ENCODE measurements around the gene SYPL1. TPM values are rescaled to one million over a fixed set of nuclear protein-coding genes. Genes with fewer than 3 reads are reported as not detected.

The SYPL1 gene
- total RNA-seq, 4 donors from 2014 or later: 83.6 to 135 (median 90.8) TPM

DNA sequence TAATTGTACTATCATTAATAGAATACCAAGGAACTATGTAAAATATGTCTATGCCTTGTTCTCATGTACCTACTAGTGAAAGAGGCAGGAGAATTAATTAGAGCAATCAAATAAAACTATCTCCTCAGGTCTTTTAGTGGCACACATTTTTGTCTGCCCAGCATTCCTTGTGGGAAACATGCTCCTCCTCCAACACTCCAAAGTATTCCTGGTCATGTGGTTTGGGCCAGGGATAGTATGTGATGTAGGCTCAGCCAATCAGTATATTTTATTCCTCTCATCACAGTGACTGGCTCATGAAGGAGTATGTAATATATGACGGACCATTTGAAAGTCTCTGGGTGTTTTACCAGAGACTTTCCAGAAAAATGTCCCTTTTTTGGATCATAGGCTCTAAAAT, 16.7 kb upstream of the SYPL1 start:
- WGBS: 87% methylated on average over 1 of the region's 1 CpG
- Histone ChIP-seq H3K27me3 (no peaks in the 10 kb centered on the region), H3K4me3 (no peak overlapping the region), H3K4me1 (peaks cover 0 to 28% (median 17%) of the 10 kb centered on the region in 4 donors), H3K27ac (replicated peaks in 1 of 4) (no peak overlapping the region), H3K9me3 (no peaks in the 10 kb centered on the region), H3K36me3 (no peaks in the 10 kb centered on the region)
- intact Hi-C loops (cut with DNase I): no loop called here
- DNase-seq (ENCODE audit: extremely low spot score): no peak
- TF ChIP-seq POLR2AphosphoS5 (IDR thresholded peaks at IDR 0.05) (no peak), POLR2A (IDR thresholded peaks at IDR 0.05; ENCODE audit: low read depth) (no peak)

DNA sequence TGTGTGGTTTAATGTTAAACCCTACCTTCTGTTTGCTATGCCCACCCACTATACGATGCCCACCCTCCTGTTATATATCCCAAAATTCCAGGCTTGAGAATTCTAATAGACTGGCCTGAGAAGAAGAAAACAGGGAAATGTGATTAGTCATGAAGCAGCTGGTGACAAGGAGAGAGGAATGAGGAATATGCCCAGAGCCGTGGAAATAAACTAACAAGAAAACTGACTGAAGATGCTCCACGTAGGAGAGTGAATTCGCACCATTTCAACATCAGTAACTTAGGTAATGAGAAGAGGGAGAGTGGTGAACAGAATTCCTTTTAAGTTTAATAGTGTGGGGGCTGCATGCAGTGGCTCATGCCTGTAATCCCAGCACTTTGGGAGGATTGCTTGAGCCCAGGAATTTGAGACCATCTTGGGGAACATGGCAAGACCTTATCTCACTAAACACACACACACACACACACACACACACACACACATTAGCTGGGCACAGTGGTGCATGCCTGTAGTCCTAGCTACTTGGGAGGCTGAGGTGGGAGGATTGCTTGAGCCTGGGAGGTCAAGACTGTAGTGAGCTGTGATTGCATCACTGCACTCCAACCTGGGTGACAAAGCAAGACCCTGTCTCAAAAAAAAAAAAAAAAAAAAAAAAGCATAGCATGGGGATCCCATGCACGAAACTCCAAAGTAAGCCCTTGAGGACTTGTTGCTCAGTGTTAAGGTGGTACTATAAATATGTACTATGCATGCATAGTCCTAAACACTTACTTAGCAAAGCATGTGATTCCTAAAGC, 16.1 kb upstream of the SYPL1 start:
- no peak for DNase-seq (ENCODE audit: extremely low spot score)
- WGBS: 75% methylated on average over 5 of the region's 5 CpGs
- Histone ChIP-seq H3K9me3 (no peaks in the 10 kb centered on the region), H3K36me3 (no peaks in the 10 kb centered on the region), H3K4me3 (no peak overlapping the region), H3K27me3 (no peaks in the 10 kb centered on the region), H3K4me1 (peaks cover 0 to 28% (median 17%) of the 10 kb centered on the region in 4 donors), H3K27ac (replicated peaks in 1 of 4) (no peak overlapping the region)
- TF ChIP-seq EP300 (IDR thresholded peaks at IDR 0.05): no peak
- TF ChIP-seq POLR2AphosphoS5 (IDR thresholded peaks at IDR 0.05): no peak
- TF ChIP-seq, protein P1, sequence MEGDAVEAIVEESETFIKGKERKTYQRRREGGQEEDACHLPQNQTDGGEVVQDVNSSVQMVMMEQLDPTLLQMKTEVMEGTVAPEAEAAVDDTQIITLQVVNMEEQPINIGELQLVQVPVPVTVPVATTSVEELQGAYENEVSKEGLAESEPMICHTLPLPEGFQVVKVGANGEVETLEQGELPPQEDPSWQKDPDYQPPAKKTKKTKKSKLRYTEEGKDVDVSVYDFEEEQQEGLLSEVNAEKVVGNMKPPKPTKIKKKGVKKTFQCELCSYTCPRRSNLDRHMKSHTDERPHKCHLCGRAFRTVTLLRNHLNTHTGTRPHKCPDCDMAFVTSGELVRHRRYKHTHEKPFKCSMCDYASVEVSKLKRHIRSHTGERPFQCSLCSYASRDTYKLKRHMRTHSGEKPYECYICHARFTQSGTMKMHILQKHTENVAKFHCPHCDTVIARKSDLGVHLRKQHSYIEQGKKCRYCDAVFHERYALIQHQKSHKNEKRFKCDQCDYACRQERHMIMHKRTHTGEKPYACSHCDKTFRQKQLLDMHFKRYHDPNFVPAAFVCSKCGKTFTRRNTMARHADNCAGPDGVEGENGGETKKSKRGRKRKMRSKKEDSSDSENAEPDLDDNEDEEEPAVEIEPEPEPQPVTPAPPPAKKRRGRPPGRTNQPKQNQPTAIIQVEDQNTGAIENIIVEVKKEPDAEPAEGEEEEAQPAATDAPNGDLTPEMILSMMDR (IDR thresholded peaks at IDR 0.05): no peak
- TF ChIP-seq POLR2A (IDR thresholded peaks at IDR 0.05; ENCODE audit: low read depth): no peak
- intact Hi-C loops (cut with DNase I): no loop called here

GRCh38 chr7:106126170-106126938, 14.2 kb upstream of the SYPL1 start:
- H3K4me1 ChIP-seq: peaks cover 11 to 39% (median 26%) of the 10 kb centered on the region in 4 donors
- TF ChIP-seq, protein P1 (IDR thresholded peaks at IDR 0.05): no peak
- TF ChIP-seq EP300 (IDR thresholded peaks at IDR 0.05) (no peak), POLR2A (IDR thresholded peaks at IDR 0.05; ENCODE audit: low read depth) (no peak), POLR2AphosphoS5 (IDR thresholded peaks at IDR 0.05) (no peak)
- WGBS: 46% methylated on average over 7 of the region's 7 CpGs
- no peaks in the 10 kb centered on the region for H3K9me3 ChIP-seq
- no peak overlapping the region for H3K4me3 ChIP-seq
- no peak overlapping the region for H3K27ac ChIP-seq (replicated peaks in 1 of 4)
- no peak for DNase-seq (ENCODE audit: extremely low spot score)
- H3K27me3 ChIP-seq: no peaks in the 10 kb centered on the region
- no peaks in the 10 kb centered on the region for H3K36me3 ChIP-seq
- intact Hi-C loops (cut with DNase I): no loop called here

- TF ChIP-seq POLR2A (IDR thresholded peaks at IDR 0.05; ENCODE audit: low read depth) (no peak), EP300 (IDR thresholded peaks at IDR 0.05) (no peak), POLR2AphosphoS5 (IDR thresholded peaks at IDR 0.05) (peak; percentile 25 to 40)
- intact Hi-C loops (cut with DNase I): no loop called here
- Histone ChIP-seq H3K9me3 (no peaks in the 10 kb centered on the region), H3K27me3 (no peaks in the 10 kb centered on the region), H3K36me3 (no peaks in the 10 kb centered on the region), H3K4me3 (no peak overlapping the region), H3K27ac (replicated peaks in 1 of 4) (no peak overlapping the region), H3K4me1 (peaks cover 20 to 47% (median 33%) of the 10 kb centered on the region in 4 donors)
- 79% methylated on average over 4 of the region's 4 CpGs for WGBS
- DNase-seq (ENCODE audit: extremely low spot score): no peak
Measured at GRCh38 chr7:106125417-106125816, 13.3 kb upstream of the SYPL1 start.

DNA sequence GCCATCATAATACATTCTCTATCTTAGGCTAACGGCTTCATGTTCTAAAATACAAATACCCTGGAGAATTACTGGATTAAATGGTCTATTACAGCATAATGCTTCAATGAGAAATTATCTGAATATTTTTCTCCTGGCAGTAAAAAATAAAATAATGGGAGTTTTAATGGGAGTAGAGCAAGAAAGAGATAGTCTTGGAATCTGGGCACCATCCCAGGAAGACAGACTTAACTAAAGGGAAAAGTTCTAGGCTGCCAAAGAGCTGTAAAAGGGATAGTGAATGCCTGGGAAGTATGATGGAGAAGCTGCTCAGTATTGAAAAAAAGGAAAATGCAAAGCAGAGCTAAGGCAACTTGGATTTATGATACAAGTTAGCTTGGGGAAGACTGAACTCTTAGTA, 12.1 kb upstream of the SYPL1 start:
- DNase-seq (ENCODE audit: extremely low spot score): no peak
- WGBS: 48% methylated on average over 1 of the region's 1 CpG
- Histone ChIP-seq H3K27me3 (no peaks in the 10 kb centered on the region), H3K4me3 (no peak overlapping the region), H3K27ac (replicated peaks in 1 of 4) (peak overlapping the region in 1 of 4 donors; percentile 45), H3K36me3 (no peaks in the 10 kb centered on the region), H3K9me3 (no peaks in the 10 kb centered on the region), H3K4me1 (peaks cover 30 to 47% (median 33%) of the 10 kb centered on the region in 4 donors)
- intact Hi-C loops (cut with DNase I): no loop called here
- no peak for TF ChIP-seq POLR2A (IDR thresholded peaks at IDR 0.05; ENCODE audit: low read depth)
- no peak for TF ChIP-seq POLR2AphosphoS5 (IDR thresholded peaks at IDR 0.05)
- TF ChIP-seq, protein P1 (IDR thresholded peaks at IDR 0.05): no peak
- TF ChIP-seq EP300 (IDR thresholded peaks at IDR 0.05): no peak

All from esophagus muscularis mucosa (tissue), 4 donors.